GM12891 (cell line): ENCODE data around the gene YWHAQ.
"Not testable (repeated sequence)": the region's sequence is repeated elsewhere in the genome, so short reads cannot be mapped to it uniquely, and the experiment has no call there.

ENCODE experiments used
- DNase-seq: peaks from one replicate; pipeline ENCODE4 v3.0.0; 2011; ENCODE audit warnings: low spot score; ENCODE audit not compliant: insufficient read length
- FAIRE-seq: peaks from 2 replicates; lab custom pipeline; 2011; peaks lifted over from hg19 to GRCh38; lab: Jason Lieb, UNC
- PAX5 ChIP-seq: IDR thresholded peaks from 2 replicates; pipeline ENCODE4 v1.6.1; 2011; ENCODE audit warnings: low read length, moderate library complexity, mild to moderate bottlenecking; ENCODE audit not compliant: insufficient read depth, severe bottlenecking
- POLR2A ChIP-seq: IDR thresholded peaks from 2 replicates; pipeline ENCODE4 v1.6.1; 2011; ENCODE audit warnings: low read depth, low read length, control low read depth
- POLR2AphosphoS5 ChIP-seq: IDR thresholded peaks from 2 replicates; pipeline ENCODE4 v1.6.1; 2011; ENCODE audit warnings: low read depth, low read length, control low read depth
- POU2F2 ChIP-seq: IDR thresholded peaks from 2 replicates; pipeline ENCODE4 v1.6.1; 2011; ENCODE audit warnings: low read depth, mild to moderate bottlenecking, control low read depth, low read length, moderate library complexity
- SPI1 ChIP-seq: IDR thresholded peaks from 2 replicates; pipeline ENCODE4 v1.6.1; 2011; ENCODE audit warnings: low read depth, low read length, control low read depth
- TAF1 ChIP-seq: IDR thresholded peaks from 2 replicates; pipeline ENCODE4 v1.6.1; 2011; ENCODE audit warnings: low read depth, low read length, control low read depth

Gene YWHAQ

DNA sequence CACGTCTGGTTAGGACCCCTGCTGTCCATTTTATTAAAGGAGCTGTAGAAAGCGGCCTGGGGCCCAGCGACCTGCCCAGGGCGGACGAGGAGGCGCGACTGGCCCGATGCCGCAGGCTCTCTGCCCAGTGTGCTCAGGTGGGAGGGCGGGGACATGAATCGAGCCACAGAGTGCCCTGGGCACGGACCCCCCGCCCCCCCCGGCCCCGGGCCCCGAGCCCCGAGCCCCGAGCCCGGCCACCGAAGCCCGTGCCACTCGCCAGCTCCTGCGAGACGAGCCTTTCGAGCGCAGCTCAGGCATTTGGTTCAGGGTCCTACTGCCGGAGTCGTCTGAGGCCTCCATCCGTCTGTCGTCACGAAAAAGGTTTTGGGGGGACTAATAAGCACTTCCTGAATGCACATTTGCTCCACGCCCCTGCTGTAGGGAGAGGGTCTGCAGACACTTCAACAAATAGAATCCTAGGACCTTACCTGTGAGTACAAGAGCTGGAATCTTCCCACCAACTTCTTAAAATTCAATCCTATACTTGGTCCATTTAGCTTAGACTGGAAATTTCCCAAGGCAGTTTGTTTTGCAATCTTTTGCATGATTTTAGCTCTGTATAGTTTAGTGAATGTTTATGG, 74.6 kb downstream of the YWHAQ start:
- no peak for TF ChIP-seq TAF1
- no peak for TF ChIP-seq POU2F2
- TF ChIP-seq PAX5 = no peak
- TF ChIP-seq POLR2AphosphoS5 = no peak
- TF ChIP-seq SPI1 = no peak
- TF ChIP-seq POLR2A = no peak
- no peak for DNase-seq
- FAIRE-seq = no peak

DNA sequence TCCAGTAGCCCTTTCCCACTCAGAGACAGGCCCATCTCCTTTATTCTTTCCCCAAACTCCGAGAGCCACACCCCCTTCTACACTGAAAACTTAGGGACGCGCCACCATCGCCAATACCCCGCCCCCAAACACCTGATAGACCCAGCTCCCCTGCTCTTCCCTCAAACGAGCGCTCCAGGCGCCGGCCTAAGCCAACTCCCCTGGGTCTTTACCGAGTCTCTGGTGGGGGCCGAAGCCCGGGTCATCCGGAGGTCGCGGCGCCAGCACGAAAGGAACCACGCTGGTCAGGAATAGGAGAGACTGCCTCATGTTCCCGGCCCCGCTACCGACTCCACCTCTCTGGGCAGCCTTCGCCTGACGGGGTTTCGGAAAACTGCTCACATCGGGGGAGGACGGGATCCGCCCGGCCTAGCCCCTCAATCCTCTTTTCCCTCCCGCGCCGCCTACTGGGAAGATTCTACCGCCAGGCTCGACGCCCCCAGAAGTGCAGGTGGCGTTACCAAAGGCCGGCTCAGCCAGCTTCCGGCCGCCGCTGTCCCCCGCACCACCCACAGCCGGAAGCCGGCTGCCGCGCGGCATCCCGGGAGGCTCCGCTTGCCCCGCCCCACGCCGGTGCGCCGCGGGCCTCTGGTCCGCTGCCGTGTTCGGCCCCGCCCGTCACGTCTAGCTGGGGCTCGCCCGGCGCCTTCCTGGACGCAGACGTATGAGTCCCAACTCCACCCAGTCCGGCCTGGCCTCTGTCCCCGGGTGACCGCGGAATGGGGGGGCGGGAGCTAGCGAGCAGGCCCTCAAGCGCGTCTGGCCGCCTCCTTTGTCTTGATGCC, 75.3 kb downstream of the YWHAQ start, which contains the start of gene ADAM17:
TSS of gene ADAM17 (minus strand) at position 534 of the 824 bp plus-strand sequence. CDS start at position 309, 225 bp downstream.
- TF ChIP-seq POU2F2 (0 out of 2 replicates have a peak, but pooled peaks have one; percentile 37), SPI1 (no peak), POLR2A (peak; percentile 81), TAF1 (no peak; the same call in 1 of the 2 replicates), PAX5 (peak; percentile 32), POLR2AphosphoS5 (peak; percentile 82)
- peak; percentile 93 for FAIRE-seq
- peak; percentile 76 for DNase-seq

DNA sequence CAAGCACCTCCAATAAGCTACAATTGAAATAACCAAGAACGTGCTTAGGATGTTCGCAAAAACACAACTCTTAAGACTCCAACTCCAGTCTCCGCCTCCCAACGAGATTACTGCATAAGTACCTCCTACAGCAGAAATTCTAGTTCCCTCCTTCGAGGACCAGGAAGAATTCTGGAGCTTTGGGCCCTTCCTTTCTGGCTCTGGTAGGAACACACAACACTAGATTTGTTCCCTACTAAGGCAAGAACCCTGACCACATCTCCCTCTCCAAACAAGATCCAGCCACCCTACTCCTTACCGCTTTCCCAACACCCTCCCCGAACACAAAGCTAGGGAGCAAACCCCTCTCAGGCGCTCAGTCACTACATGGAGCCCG, 75.9 kb downstream of the YWHAQ start:
- DNase-seq (no peak), FAIRE-seq (no peak)
- TF ChIP-seq TAF1 (no peak), POU2F2 (no peak), PAX5 (no peak), SPI1 (no peak), POLR2A (no peak), POLR2AphosphoS5 (no peak)

DNA sequence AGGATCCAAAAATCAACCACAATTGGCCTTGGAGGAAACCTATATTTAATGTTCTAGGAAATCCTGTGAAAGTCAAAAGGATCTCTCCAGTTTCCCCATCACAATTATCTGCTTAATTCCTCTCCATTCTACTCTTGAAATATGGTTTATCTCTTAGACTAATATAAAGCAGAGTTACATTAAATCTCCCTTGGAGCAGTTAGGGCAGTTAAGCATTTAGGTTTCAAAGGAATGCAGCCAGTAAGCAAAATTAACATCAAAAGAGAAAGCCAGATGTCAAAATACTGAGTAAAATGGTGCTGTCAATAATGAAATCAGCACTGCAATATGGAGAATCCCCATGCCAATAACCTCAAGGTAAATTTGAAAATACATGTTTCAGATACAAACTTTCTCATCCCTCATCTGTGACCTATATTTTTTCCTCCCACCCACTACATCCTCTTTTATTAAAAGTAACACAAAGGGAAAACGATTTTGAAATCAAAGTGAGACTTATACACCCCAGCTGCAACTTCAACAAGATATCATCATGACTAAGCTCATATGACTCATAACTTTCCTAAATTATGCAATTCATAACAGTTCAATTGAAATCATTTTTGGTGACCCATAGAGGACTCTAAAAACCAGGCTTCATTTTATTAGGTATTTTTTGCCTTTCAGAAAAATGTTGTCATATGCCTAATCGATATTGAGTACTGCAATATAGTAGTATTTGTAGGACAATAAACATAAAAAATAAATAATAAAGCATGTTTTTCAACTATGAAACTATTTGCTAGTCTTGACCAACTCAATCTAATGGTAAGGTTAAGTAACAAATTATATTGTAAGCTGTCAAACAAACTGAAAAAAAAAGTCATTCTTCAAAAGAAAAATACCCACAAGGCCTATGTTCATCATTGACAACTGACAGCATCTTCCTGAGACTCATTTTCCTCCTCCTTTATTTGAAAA, 78.3 kb downstream of the YWHAQ start:
- FAIRE-seq (no peak), DNase-seq (no peak)
- TF ChIP-seq POLR2AphosphoS5 (no peak), POLR2A (no peak), POU2F2 (no peak), TAF1 (no peak), PAX5 (no peak), SPI1 (no peak)

DNA sequence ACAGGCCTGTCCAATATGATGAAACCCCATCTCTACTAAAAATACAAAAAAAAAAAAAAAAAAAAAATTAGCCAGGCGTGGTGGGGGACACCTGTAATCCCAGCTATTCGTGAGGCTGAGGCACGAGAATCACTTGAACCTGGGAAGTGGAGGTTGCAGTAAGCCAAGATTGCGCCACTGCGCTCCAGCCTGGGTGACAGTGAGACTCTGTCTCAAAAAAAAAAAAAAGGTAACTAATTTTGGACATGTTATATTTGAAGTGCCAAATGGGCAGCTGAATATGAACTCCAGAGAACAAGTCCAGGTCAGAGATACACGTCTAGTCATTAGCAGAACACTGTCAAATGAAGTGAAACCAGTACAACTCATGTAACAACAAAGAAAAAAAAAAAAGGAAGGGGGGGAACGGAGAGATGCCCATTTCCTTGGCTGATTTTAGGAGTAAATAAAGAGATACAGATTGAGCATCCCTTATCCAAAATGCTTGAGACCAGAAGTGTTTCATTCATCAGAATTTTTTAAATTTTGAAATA, 79.9 kb downstream of the YWHAQ start:
- peak; percentile 72 for FAIRE-seq
- TF ChIP-seq SPI1 = peak; percentile 78
- not testable (repeated sequence) for DNase-seq

DNA sequence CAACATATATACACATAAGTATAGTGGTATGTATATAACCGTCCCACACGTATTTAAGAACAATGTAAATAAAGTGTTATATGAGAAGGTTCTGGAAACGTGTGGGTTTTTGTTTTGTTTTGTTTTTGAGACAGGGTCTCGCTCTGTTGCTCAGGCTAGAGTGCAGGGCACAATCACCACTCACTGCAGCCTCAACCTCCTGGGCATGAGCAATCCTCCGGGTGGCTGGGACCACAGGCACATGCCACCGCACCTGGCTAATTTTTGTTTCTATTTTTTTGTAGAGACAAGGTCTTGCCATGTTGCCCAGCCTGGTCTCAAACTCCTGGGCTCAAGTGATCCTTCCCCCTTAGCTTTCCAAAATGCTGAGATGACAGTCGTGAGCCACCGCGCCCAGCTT, 81.4 kb downstream of the YWHAQ start:
- no peak for TF ChIP-seq SPI1
- TF ChIP-seq PAX5 = peak; percentile 8
- FAIRE-seq = peak; percentile 48
- no peak for DNase-seq

DNA sequence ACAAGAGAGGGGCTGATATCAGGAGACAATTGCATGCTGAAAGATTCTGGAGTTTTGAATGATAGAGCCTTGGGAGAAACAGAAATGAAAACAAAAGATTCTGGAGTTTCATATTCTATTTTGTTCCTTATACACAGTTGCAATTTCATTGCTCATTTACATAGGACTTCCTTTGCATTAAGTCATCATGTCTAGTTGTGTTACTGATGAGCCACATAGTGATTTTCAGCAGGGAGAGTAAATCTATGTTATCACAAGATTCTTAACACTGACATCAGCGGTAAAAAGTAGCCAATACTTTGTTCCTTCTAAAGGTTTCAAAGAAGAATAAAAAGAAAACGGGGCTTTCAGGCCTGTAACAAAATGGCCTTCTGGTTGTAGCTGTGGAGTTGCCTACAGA, 82.3 kb downstream of the YWHAQ start:
- TF ChIP-seq SPI1 = no peak
- TF ChIP-seq PAX5 = no peak
- no peak for TF ChIP-seq POLR2AphosphoS5
- TF ChIP-seq POLR2A = no peak
- no peak for TF ChIP-seq TAF1
- no peak for TF ChIP-seq POU2F2
- DNase-seq (no peak), FAIRE-seq (peak; percentile 20)

DNA sequence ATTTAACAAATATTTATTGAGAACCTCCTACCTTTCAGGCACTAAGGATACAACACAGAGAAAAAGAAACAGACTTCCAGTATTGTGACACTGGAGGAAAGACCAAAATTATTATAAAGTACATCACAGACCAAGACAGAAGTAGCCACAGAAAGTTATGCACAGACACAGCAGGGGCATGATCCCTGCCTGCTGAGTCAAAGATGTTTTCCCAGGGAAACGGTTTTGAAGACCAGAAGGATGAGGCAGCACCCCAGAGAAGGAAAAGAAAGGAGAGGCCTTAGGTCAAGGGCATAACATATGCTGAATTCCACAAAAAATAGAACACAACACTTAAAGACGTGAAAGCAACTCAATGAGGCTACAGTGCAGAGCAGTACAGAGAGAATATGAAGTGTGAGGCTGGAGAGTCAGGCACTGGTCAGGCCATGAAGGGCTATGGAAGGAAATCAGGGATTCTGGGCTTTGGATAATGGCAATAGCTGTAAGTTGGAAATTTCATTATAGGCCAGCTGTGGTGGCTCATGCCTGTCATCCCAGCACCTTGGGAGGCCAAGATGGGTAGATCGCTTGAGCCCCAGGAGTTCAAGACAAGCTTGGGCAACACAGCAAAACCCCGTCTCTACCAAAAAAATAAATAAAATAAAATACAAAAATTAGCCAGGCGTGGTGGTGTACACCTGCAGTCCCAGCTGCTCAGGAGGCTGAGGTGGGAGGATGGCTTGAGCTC, 83.4 kb downstream of the YWHAQ start:
- TF ChIP-seq PAX5 = no peak
- TF ChIP-seq TAF1 = no peak
- TF ChIP-seq POLR2A = no peak
- no peak for TF ChIP-seq POU2F2
- TF ChIP-seq SPI1 = no peak
- no peak for TF ChIP-seq POLR2AphosphoS5
- DNase-seq (no peak), FAIRE-seq (no peak)
